ENCODE results near the gene GSE1.

DNA sequence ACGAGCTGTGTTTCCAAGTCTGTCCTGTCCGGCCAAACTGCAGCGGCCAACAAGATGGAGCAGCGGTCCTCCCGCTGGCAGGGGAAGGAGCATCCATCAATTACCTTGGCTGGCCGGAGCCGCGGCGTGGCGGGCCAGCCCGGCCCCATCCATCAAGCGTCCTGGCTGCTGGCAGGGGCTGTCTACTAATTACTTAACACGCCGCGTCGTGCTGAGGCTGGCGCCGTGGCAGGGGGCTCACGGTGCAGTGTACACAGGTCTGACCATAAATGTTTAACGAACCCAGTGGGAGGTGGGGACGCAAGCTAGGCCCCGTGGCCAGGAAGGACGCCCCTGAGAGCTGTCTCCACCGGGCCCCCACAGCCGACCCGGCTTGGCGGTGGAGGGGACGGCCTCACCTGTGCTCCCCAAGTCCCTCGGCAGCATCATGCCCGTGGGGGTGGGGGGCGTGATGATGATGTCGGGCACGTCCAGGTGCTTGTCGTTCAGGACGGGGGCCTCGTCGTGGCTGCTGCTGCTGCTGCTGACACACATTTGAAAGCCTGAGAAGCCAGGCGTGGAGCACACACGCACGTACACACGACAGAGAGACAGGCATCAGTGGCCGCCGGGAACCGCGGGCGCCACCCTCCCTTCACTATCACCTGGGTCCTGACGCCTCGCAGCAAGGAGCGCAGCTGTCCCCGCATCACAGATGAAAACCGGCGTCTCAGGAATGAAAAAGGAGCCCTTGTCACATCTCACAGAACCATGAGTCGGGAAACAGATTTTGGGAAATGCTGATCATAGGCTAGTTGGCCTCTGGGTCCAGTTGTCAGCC lies 96.9 kb downstream of the GSE1 start:
- TF ChIP-seq ATF1 (CRISPR knock-in tag; IDR thresholded peaks at IDR 0.05), result no peak
- TF ChIP-seq, protein P1, sequence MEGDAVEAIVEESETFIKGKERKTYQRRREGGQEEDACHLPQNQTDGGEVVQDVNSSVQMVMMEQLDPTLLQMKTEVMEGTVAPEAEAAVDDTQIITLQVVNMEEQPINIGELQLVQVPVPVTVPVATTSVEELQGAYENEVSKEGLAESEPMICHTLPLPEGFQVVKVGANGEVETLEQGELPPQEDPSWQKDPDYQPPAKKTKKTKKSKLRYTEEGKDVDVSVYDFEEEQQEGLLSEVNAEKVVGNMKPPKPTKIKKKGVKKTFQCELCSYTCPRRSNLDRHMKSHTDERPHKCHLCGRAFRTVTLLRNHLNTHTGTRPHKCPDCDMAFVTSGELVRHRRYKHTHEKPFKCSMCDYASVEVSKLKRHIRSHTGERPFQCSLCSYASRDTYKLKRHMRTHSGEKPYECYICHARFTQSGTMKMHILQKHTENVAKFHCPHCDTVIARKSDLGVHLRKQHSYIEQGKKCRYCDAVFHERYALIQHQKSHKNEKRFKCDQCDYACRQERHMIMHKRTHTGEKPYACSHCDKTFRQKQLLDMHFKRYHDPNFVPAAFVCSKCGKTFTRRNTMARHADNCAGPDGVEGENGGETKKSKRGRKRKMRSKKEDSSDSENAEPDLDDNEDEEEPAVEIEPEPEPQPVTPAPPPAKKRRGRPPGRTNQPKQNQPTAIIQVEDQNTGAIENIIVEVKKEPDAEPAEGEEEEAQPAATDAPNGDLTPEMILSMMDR (IDR thresholded peaks at IDR 0.05), result no peak
- TF ChIP-seq SMAD4 (CRISPR knock-in tag; IDR thresholded peaks at IDR 0.05), result no peak
- TF ChIP-seq, protein P2, sequence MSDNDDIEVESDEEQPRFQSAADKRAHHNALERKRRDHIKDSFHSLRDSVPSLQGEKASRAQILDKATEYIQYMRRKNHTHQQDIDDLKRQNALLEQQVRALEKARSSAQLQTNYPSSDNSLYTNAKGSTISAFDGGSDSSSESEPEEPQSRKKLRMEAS (CRISPR knock-in tag; IDR thresholded peaks at IDR 0.05), result no peak
- TF ChIP-seq CBFB (CRISPR knock-in tag; IDR thresholded peaks at IDR 0.05; ENCODE audit: low read depth), result no peak
- TF ChIP-seq, protein P3, sequence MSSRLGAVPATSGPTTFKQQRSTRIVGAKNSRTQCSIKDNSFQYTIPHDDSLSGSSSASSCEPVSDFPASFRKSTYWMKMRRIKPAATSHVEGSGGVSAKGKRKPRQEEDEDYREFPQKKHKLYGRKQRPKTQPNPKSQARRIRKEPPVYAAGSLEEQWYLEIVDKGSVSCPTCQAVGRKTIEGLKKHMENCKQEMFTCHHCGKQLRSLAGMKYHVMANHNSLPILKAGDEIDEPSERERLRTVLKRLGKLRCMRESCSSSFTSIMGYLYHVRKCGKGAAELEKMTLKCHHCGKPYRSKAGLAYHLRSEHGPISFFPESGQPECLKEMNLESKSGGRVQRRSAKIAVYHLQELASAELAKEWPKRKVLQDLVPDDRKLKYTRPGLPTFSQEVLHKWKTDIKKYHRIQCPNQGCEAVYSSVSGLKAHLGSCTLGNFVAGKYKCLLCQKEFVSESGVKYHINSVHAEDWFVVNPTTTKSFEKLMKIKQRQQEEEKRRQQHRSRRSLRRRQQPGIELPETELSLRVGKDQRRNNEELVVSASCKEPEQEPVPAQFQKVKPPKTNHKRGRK (CRISPR knock-in tag; IDR thresholded peaks at IDR 0.05; ENCODE audit: borderline replicate concordance), result no peak
- TF ChIP-seq TCF7 (CRISPR knock-in tag; IDR thresholded peaks at IDR 0.05; ENCODE audit: low read depth), result no peak
- no peak for TF ChIP-seq ZNF121 (CRISPR knock-in tag; IDR thresholded peaks at IDR 0.05)
- no peak for TF ChIP-seq ZNF416 (CRISPR knock-in tag; IDR thresholded peaks at IDR 0.05)
- no peak for TF ChIP-seq SP1 (CRISPR knock-in tag; conservative IDR thresholded peaks at IDR 0.05)
- TF ChIP-seq NR3C1 (CRISPR knock-in tag; conservative IDR thresholded peaks at IDR 0.05; ENCODE audit: low read depth), result no peak
- no peak for TF ChIP-seq JUN (CRISPR knock-in tag; IDR thresholded peaks at IDR 0.05)
- TF ChIP-seq ZNF263 (CRISPR knock-in tag; IDR thresholded peaks at IDR 0.05; ENCODE audit: low read depth), result no peak
